ENCODE results near the gene AGAP9. TPM values are rescaled to one million over a fixed set of nuclear protein-coding genes. Genes with fewer than 3 reads are reported as not detected.
A peak's percentile ranks its signal among the peaks of the same experiment; 100 is the strongest.

Gene AGAP9
- total and polyA plus RNA-seq, 2 of the 13 experiments (the other 11 are each of a cell fraction or from before 2014, with no cell fraction given), result 5.1 to 12.0 TPM

DNA sequence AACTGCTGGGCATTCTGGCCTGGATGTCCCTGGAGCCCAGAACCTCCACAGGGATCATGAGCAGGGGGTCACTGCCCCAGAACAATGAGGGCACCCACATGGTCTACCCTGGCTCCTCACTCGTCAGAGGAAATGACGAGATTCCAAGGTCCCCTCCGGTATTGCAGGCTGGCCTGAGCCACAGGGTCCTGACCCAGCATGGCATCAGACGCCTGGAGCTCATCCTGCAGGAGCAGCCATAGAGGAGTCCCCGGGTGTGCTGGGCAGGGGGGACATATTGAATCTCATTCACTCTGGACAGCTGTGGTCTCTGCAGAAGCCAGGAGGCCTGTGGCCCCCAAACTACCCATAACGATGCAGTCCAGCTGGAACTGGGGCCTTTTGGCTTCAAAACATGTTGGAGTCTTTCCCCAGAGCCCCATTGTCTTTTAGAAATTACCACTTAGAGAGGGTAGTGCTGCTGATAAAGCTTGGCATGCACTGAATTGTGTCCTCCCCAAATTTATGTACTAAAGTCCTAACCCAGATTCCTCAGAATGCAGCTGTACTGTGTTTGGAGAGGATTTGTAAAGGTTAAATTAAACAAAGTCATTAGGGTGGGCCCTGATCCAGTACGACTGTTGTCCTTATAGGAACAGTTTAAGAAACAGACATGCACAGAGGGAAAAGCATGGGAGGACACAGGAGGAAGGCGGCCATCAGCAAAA lies 67.2 kb downstream of the AGAP9 start:
- TF ChIP-seq ZBTB7B (CRISPR knock-in tag; IDR thresholded peaks at IDR 0.05), result no peak
- no peak for TF ChIP-seq KDM2A (CRISPR knock-in tag; IDR thresholded peaks at IDR 0.05; ENCODE audit: borderline replicate concordance, low read depth)
- TF ChIP-seq REXO4 (CRISPR knock-in tag; IDR thresholded peaks at IDR 0.05; ENCODE audit: borderline replicate concordance), result no peak
- TF ChIP-seq ZNF20 (CRISPR knock-in tag; IDR thresholded peaks at IDR 0.05), result no peak
- no peak for TF ChIP-seq XBP1 (CRISPR knock-in tag; IDR thresholded peaks at IDR 0.05)
- TF ChIP-seq ZNF747 (CRISPR knock-in tag; IDR thresholded peaks at IDR 0.05; ENCODE audit: borderline replicate concordance), result no peak
- TF ChIP-seq, protein P1, sequence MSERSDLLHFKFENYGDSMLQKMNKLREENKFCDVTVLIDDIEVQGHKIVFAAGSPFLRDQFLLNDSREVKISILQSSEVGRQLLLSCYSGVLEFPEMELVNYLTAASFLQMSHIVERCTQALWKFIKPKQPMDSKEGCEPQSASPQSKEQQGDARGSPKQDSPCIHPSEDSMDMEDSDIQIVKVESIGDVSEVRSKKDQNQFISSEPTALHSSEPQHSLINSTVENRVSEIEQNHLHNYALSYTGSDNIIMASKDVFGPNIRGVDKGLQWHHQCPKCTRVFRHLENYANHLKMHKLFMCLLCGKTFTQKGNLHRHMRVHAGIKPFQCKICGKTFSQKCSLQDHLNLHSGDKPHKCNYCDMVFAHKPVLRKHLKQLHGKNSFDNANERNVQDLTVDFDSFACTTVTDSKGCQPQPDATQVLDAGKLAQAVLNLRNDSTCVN (CRISPR knock-in tag; IDR thresholded peaks at IDR 0.05; ENCODE audit: borderline replicate concordance), result no peak
- TF ChIP-seq BATF2 (CRISPR knock-in tag; IDR thresholded peaks at IDR 0.05), result no peak
- TF ChIP-seq SP2 (CRISPR knock-in tag; IDR thresholded peaks at IDR 0.05), result no peak
- no peak for TF ChIP-seq ZNF749 (CRISPR knock-in tag; IDR thresholded peaks at IDR 0.05; ENCODE audit: borderline replicate concordance)
- TF ChIP-seq ZNF503 (CRISPR knock-in tag; IDR thresholded peaks at IDR 0.05), result no peak
- no peak for TF ChIP-seq ZNF143 (CRISPR knock-in tag; IDR thresholded peaks at IDR 0.05)
- TF ChIP-seq GABPA (IDR thresholded peaks at IDR 0.05; ENCODE audit: low read depth, low read length), result no peak
- TF ChIP-seq GABPA (CRISPR knock-in tag; IDR thresholded peaks at IDR 0.05; ENCODE audit: low read depth), result no peak
- no peak for TF ChIP-seq ZNF550 (CRISPR knock-in tag; IDR thresholded peaks at IDR 0.05; ENCODE audit: borderline replicate concordance)
- no peak for TF ChIP-seq CREB3 (CRISPR knock-in tag; IDR thresholded peaks at IDR 0.05)
- no peak for TF ChIP-seq HNRNPLL (IDR thresholded peaks at IDR 0.05; ENCODE audit: low read depth, low read length, poor library complexity, severe bottlenecking)
- TF ChIP-seq CREBL2 (CRISPR knock-in tag; IDR thresholded peaks at IDR 0.05; ENCODE audit: borderline replicate concordance), result no peak
- Histone ChIP-seq H3K27me3 (ENCODE audit: control insufficient read depth in 1 of 2, insufficient read depth in 2 of 2, low read length in 2 of 2) (peaks cover 7 to 28% of the 10 kb centered on the region in 2 experiments; a peak in 4 of 5 replicates), H3K9ac (ENCODE audit: insufficient read depth, low read depth, low read length) (no peak overlapping the region), H3K36me3 (replicated peaks in 1 of 2; ENCODE audit: control insufficient read depth in 1 of 2, insufficient read depth in 2 of 2, low read length in 2 of 2) (no peaks in the 10 kb centered on the region), H3K79me2 (ENCODE audit: insufficient read depth, low read length) (no peaks in the 10 kb centered on the region), H3K9me3 (ENCODE audit: low read length) (no peaks in the 10 kb centered on the region), H3K4me3 (replicated peaks in 1 of 3; ENCODE audit: insufficient read depth in 1 of 3, low read depth in 2 of 3, low read length in 3 of 3) (0 out of 6 replicates have a peak overlapping the region, but pooled peaks of 1 of the 3 experiments have one; percentile 17), H3K27ac (ENCODE audit: extremely low read length, insufficient read depth, low read length) (no peak overlapping the region), H2AFZ (ENCODE audit: low read length) (no peak overlapping the region), H3K4me2 (ENCODE audit: low read depth, low read length) (peak overlapping the region; percentile 19; the same call in 1 of the 2 replicates), H3K4me1 (ENCODE audit: insufficient read depth, low read length) (peaks cover 33% of the 10 kb centered on the region), H4K20me1 (ENCODE audit: insufficient read depth, low read length) (no peaks in the 10 kb centered on the region)
- 0% methylated on average over 2 of the region's 8 CpGs for WGBS (ENCODE audit: low lambda C conversion rate)
- POLR2A ChIA-PET, result no interaction called here
- intact Hi-C loops (cut with micrococcal nuclease; ENCODE audit: unreplicated experiment), result no loop called here
- in situ Hi-C loops (cut with HindIII; ENCODE audit: extremely low pct_ligation_motif_present, low pct_unique_long_range_greater_than_20kb), result no loop called here
- ATAC-seq (peak; percentile 36), DNase-seq (ENCODE audit: low spot score) (no peak), FAIRE-seq (no peak)
- BruUV-seq (replicated peaks), result no TSS peak
- CTCF ChIA-PET (ENCODE audit: low intra/inter-chr PET ratio, low total read pairs), result no interaction called here

Measured in HepG2 (cell line).